ENCODE data around the gene ARHGEF25. TPM values are rescaled to one million over a fixed set of nuclear protein-coding genes. Genes with fewer than 3 reads are reported as not detected.

ARHGEF25 gene
- total RNA-seq, 1 donor from 2014 or later: 16.8 TPM

GRCh38 chr12:57613427-57614109 lies 2.3 kb downstream of the ARHGEF25 start:
- H3K9me3 ChIP-seq (ENCODE audit: insufficient read depth, low read depth, low read length): no peaks in the 10 kb centered on the region
- no peak overlapping the region for H3K27ac ChIP-seq (ENCODE audit: low read depth, low read length)
- no peaks in the 10 kb centered on the region for H3K79me2 ChIP-seq (ENCODE audit: insufficient read depth, low read length)
- no peaks in the 10 kb centered on the region for H3K27me3 ChIP-seq (ENCODE audit: insufficient read depth, low read length)
- peaks cover 14% of the 10 kb centered on the region for H3K4me1 ChIP-seq (ENCODE audit: insufficient read depth, low read length)
- H3K36me3 Mint-ChIP-seq (ENCODE audit: low read depth, unreplicated experiment): peaks cover 45% of the 10 kb centered on the region
- peaks cover 10% of the 10 kb centered on the region for H3K4me1 Mint-ChIP-seq (ENCODE audit: low read depth, unreplicated experiment)
- DNase-seq (ENCODE audit: low read depth) (no peak), FAIRE-seq (no peak)
- peaks cover 3% of the 10 kb centered on the region for H4K20me1 ChIP-seq (ENCODE audit: insufficient read depth, low read length)
- H2AFZ ChIP-seq (ENCODE audit: low read depth, low read length): no peak overlapping the region
- peaks cover 45% of the 10 kb centered on the region for H3K27me3 Mint-ChIP-seq (ENCODE audit: low read depth, unreplicated experiment)
- H3K4me3 Mint-ChIP-seq (ENCODE audit: unreplicated experiment): no peak overlapping the region
- no peaks in the 10 kb centered on the region for H3K9me3 Mint-ChIP-seq (ENCODE audit: unreplicated experiment)
- no peak overlapping the region for H3K4me3 ChIP-seq (ENCODE audit: insufficient read depth, low read depth, low read length)
- no peak for TF ChIP-seq CTCF (IDR thresholded peaks at IDR 0.05; ENCODE audit: insufficient read depth, low read depth, low read length)
- TF ChIP-seq EZH2 (IDR thresholded peaks at IDR 0.05; ENCODE audit: insufficient read depth, low read length): no peak
- no peaks in the 10 kb centered on the region for H3K36me3 ChIP-seq (ENCODE audit: insufficient read depth, low read length)
- H3K4me2 ChIP-seq (ENCODE audit: low read length): no peak overlapping the region
- no peak overlapping the region for H3K9ac ChIP-seq (ENCODE audit: low read length)
- H3K27ac Mint-ChIP-seq (ENCODE audit: unreplicated experiment): no peak overlapping the region

DNA sequence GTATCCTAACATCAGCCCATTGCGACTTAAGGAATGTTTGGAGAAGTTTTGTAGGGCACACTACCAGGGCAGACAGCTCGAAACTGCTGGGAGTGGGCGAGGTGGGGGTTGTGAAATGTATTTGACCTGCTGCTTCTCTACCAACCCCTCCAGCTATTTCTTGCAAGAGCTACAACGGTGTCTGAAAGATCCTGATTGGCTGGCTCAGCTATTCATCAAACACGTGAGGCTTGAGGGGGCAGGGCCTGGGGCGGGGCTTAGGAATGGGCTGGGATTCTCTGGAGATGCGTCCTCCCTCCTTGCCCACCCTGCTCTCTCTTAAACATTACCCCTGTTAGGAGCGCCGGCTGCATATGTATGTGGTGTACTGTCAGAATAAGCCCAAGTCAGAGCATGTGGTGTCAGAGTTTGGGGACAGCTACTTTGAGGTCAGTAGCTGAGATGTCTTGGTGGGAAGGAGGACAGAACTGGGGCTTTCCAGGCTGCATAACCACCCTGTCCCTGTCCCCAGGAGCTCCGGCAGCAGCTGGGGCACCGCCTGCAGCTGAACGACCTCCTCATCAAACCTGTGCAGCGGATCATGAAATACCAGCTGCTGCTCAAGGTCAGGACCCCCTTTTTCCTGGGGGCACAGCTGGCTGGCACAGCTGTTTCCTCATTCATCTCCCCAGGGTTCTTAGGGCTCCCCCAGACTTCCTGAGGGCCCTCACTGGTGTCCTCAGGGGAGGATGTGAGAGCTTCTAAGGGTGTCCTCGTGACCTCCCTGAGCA lies 3.1 kb downstream of the ARHGEF25 start:
- H3K9ac ChIP-seq (ENCODE audit: low read length): no peak overlapping the region
- no peaks in the 10 kb centered on the region for H3K9me3 ChIP-seq (ENCODE audit: insufficient read depth, low read depth, low read length)
- peaks cover 10% of the 10 kb centered on the region for H3K4me1 Mint-ChIP-seq (ENCODE audit: low read depth, unreplicated experiment)
- H3K4me2 ChIP-seq (ENCODE audit: low read length): no peak overlapping the region
- H3K27ac ChIP-seq (ENCODE audit: low read depth, low read length): no peak overlapping the region
- H3K79me2 ChIP-seq (ENCODE audit: insufficient read depth, low read length): no peaks in the 10 kb centered on the region
- H3K4me3 Mint-ChIP-seq (ENCODE audit: unreplicated experiment): no peak overlapping the region
- DNase-seq (ENCODE audit: low read depth): no peak
- no peak overlapping the region for H2AFZ ChIP-seq (ENCODE audit: low read depth, low read length)
- H3K27ac Mint-ChIP-seq (ENCODE audit: unreplicated experiment): no peak overlapping the region
- peaks cover 50% of the 10 kb centered on the region for H3K36me3 Mint-ChIP-seq (ENCODE audit: low read depth, unreplicated experiment)
- FAIRE-seq: no peak
- H4K20me1 ChIP-seq (ENCODE audit: insufficient read depth, low read length): peaks cover 3% of the 10 kb centered on the region
- H3K4me3 ChIP-seq (ENCODE audit: insufficient read depth, low read depth, low read length): no peak overlapping the region
- peaks cover 14% of the 10 kb centered on the region for H3K4me1 ChIP-seq (ENCODE audit: insufficient read depth, low read length)
- no peaks in the 10 kb centered on the region for H3K9me3 Mint-ChIP-seq (ENCODE audit: unreplicated experiment)
- no peak for TF ChIP-seq CTCF (IDR thresholded peaks at IDR 0.05; ENCODE audit: insufficient read depth, low read depth, low read length)
- peaks cover 48% of the 10 kb centered on the region for H3K27me3 Mint-ChIP-seq (ENCODE audit: low read depth, unreplicated experiment)
- H3K27me3 ChIP-seq (ENCODE audit: insufficient read depth, low read length): peaks cover 5% of the 10 kb centered on the region
- no peaks in the 10 kb centered on the region for H3K36me3 ChIP-seq (ENCODE audit: insufficient read depth, low read length)
